ENCODE data around the gene TCF12.

TCF12 gene

GRCh38 chr15:57282686-57283085 is 364.2 kb downstream of the TCF12 start:
- Mint-ChIP-seq H3K27me3 (no peaks in the 10 kb centered on the region), H3K4me1 (peaks cover 85% of the 10 kb centered on the region), H3K27ac (peak overlapping the region; percentile 92), H3K4me3 (peak overlapping the region; percentile 69), H3K36me3 (peaks cover 7% of the 10 kb centered on the region), H3K9me3 (no peaks in the 10 kb centered on the region)
- no peak for ATAC-seq

- H3K9me3 Mint-ChIP-seq, result no peaks in the 10 kb centered on the region
- no peaks in the 10 kb centered on the region for H3K27me3 Mint-ChIP-seq
- H3K4me3 Mint-ChIP-seq, result peak overlapping the region; percentile 13
- H3K27ac Mint-ChIP-seq, result peak overlapping the region; percentile 92
- H3K4me1 Mint-ChIP-seq, result peaks cover 74% of the 10 kb centered on the region
- peaks cover 2% of the 10 kb centered on the region for H3K36me3 Mint-ChIP-seq
- peak; percentile 50 for ATAC-seq
These were observed 365.5 kb downstream of the TCF12 start for GRCh38 chr15:57283774-57284503.

GRCh38 chr15:57284535-57284934 is 366.1 kb downstream of the TCF12 start:
- Mint-ChIP-seq H3K36me3 (peaks cover 5% of the 10 kb centered on the region), H3K27ac (peak overlapping the region; percentile 92), H3K4me1 (peaks cover 74% of the 10 kb centered on the region), H3K27me3 (no peaks in the 10 kb centered on the region), H3K9me3 (no peaks in the 10 kb centered on the region), H3K4me3 (peak overlapping the region; percentile 13)
- ATAC-seq, result peak; percentile 85

DNA sequence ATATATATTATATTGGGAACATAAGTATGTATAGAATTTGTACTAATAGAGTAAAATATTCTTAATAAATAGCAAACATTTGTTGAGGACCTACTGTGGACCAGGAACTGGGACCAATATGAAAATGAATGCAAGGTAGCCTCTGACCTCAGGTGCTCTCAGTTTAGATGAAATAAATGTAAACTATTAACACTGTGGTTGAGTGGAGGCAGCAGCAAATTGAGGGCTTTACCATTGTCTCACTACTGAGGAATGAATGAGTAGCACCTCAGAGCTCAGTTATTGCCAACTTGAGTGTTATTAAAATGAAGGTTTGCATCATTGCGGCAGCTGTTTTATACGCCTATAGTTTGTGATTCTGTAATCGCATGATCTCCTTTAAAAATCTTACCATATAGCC is 366.9 kb downstream of the TCF12 start:
- Mint-ChIP-seq H3K27ac (peak overlapping the region; percentile 85), H3K9me3 (no peaks in the 10 kb centered on the region), H3K4me3 (peak overlapping the region; percentile 17), H3K36me3 (peaks cover 12% of the 10 kb centered on the region), H3K4me1 (peaks cover 77% of the 10 kb centered on the region), H3K27me3 (no peaks in the 10 kb centered on the region)
- no peak for ATAC-seq

- Mint-ChIP-seq H3K27me3 (no peaks in the 10 kb centered on the region), H3K4me3 (peak overlapping the region; percentile 14), H3K27ac (peak overlapping the region; percentile 85), H3K9me3 (no peaks in the 10 kb centered on the region), H3K36me3 (peaks cover 24% of the 10 kb centered on the region), H3K4me1 (peaks cover 78% of the 10 kb centered on the region)
- ATAC-seq, result peak; percentile 68
These were observed 368.1 kb downstream of the TCF12 start for GRCh38 chr15:57286446-57287122.

- peaks cover 74% of the 10 kb centered on the region for H3K4me1 Mint-ChIP-seq
- H3K9me3 Mint-ChIP-seq, result no peaks in the 10 kb centered on the region
- ATAC-seq, result no peak
- peak overlapping the region; percentile 85 for H3K27ac Mint-ChIP-seq
- peak overlapping the region; percentile 14 for H3K4me3 Mint-ChIP-seq
- H3K27me3 Mint-ChIP-seq, result no peaks in the 10 kb centered on the region
- H3K36me3 Mint-ChIP-seq, result peaks cover 29% of the 10 kb centered on the region
These were observed 368.7 kb downstream of the TCF12 start for GRCh38 chr15:57287123-57287521.

GRCh38 chr15:57288926-57289580 is 370.6 kb downstream of the TCF12 start:
- Mint-ChIP-seq H3K4me1 (peaks cover 54% of the 10 kb centered on the region), H3K9me3 (no peaks in the 10 kb centered on the region), H3K4me3 (no peak overlapping the region), H3K36me3 (peaks cover 34% of the 10 kb centered on the region), H3K27ac (peak overlapping the region; percentile 85), H3K27me3 (no peaks in the 10 kb centered on the region)
- ATAC-seq, result no peak

DNA sequence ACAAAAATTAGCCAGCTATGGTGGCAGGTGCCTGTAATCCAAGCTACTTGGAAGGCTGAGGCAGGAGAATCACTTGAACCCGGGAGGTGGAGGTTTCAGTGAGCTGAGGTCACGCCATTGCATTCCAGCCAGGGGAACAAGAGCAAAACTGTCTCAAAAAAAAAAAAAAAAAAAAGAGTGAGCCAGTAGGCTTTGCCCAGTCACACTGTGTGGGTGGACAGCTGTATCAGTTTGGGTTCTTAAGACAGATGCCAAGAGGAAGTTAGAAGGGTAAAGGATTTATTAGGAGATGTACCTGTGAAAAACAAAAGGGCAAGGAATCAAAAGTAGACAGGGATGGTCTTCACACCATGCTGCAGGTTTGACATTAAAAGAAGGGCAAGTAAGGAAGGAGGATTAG is 371.7 kb downstream of the TCF12 start:
- ATAC-seq, result no peak
- Mint-ChIP-seq H3K4me3 (no peak overlapping the region), H3K9me3 (no peaks in the 10 kb centered on the region), H3K27me3 (no peaks in the 10 kb centered on the region), H3K36me3 (peaks cover 34% of the 10 kb centered on the region), H3K4me1 (peaks cover 45% of the 10 kb centered on the region), H3K27ac (peak overlapping the region; percentile 77)

DNA sequence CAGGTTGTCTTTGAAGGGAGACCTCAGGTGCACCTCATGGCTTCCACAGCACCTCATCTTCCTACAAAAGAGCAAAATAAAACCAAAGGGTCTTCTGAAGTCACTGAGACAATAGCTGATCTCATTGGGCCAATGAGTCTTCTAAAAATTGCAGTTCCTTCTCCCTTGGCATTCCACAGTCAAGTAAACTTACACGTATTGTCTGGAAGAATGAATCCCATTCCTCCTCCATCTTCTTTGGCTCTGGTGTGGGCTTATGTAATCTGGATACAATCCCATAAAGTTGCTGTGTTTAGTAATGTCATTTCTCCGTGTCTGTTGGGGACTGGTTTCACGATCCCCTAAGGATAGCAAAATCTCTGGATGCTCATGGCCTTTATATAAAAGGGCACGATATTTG is 372.4 kb downstream of the TCF12 start:
- H3K4me1 Mint-ChIP-seq, result peaks cover 40% of the 10 kb centered on the region
- no peak overlapping the region for H3K4me3 Mint-ChIP-seq
- H3K36me3 Mint-ChIP-seq, result peaks cover 34% of the 10 kb centered on the region
- no peaks in the 10 kb centered on the region for H3K9me3 Mint-ChIP-seq
- no peak for ATAC-seq
- no peaks in the 10 kb centered on the region for H3K27me3 Mint-ChIP-seq
- H3K27ac Mint-ChIP-seq, result peak overlapping the region; percentile 77

DNA sequence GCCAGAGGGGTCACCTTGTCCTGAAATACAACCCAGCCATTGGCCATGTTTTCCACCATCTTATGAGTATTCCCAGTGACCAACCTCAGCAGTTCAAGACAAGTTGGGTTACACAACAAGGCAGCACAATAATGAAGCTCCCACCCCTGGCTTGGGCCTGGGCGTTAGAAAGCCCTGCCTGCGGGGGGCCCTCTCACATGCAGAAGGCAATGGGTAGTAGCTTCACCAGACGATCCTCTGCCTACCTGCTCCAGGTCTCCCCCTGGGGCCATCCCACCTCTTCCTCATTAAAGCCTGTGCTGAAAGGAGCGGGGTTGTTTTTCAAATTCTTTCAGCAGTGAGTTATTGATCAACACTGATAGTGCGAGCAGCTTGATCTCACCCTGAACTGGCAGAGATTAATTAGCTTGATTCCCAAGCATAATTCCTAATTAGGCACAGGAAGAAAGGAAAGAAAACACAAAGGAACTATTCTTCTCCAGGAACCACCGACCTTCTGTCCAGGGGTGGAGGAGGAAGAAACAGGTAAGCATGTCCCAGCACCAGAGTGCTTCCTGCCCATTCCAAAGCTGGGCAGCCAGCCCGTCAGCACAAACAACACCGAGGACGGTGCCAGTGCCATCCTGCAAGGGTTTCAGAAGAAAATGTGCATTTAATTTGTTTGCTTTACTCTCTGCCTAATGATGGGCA is 378.2 kb downstream of the TCF12 start:
- Mint-ChIP-seq H3K27me3 (no peaks in the 10 kb centered on the region), H3K27ac (peak overlapping the region; percentile 83), H3K4me1 (peaks cover 39% of the 10 kb centered on the region), H3K9me3 (no peaks in the 10 kb centered on the region), H3K4me3 (no peak overlapping the region), H3K36me3 (peaks cover 10% of the 10 kb centered on the region)
- no peak for ATAC-seq

GRCh38 chr15:57297163-57297593 is 378.7 kb downstream of the TCF12 start:
- no peaks in the 10 kb centered on the region for H3K9me3 Mint-ChIP-seq
- peaks cover 41% of the 10 kb centered on the region for H3K4me1 Mint-ChIP-seq
- peaks cover 4% of the 10 kb centered on the region for H3K36me3 Mint-ChIP-seq
- peak overlapping the region; percentile 83 for H3K27ac Mint-ChIP-seq
- H3K4me3 Mint-ChIP-seq, result no peak overlapping the region
- ATAC-seq, result no peak
- no peaks in the 10 kb centered on the region for H3K27me3 Mint-ChIP-seq

- Mint-ChIP-seq H3K36me3 (peaks cover 2% of the 10 kb centered on the region), H3K27ac (peak overlapping the region; percentile 83), H3K9me3 (no peaks in the 10 kb centered on the region), H3K27me3 (no peaks in the 10 kb centered on the region), H3K4me1 (peaks cover 45% of the 10 kb centered on the region), H3K4me3 (no peak overlapping the region)
- no peak for ATAC-seq
These were observed 379.2 kb downstream of the TCF12 start for GRCh38 chr15:57297630-57298029.

DNA sequence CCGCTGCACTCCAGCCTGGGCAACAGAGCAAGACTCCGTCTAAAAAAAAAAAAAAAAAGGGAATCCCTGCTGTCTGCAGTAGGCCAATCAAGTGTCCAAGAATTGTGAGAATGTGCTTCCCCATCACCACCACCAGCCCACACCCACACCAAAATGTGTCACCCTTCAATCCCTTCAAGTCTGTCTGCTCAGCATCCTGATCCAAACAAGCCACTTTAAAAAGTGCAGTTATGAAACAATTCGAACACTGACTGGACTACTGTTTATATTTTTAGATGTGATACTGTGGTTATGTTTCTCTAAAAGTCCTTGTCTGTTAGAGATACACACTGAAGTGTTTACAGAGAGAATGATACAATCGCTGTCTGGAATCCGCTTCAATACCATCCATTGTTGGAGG is 379.8 kb downstream of the TCF12 start:
- ATAC-seq, result no peak
- H3K27me3 Mint-ChIP-seq, result no peaks in the 10 kb centered on the region
- H3K4me3 Mint-ChIP-seq, result no peak overlapping the region
- no peaks in the 10 kb centered on the region for H3K9me3 Mint-ChIP-seq
- peak overlapping the region; percentile 83 for H3K27ac Mint-ChIP-seq
- H3K4me1 Mint-ChIP-seq, result peaks cover 51% of the 10 kb centered on the region
- H3K36me3 Mint-ChIP-seq, result peaks cover 7% of the 10 kb centered on the region

DNA sequence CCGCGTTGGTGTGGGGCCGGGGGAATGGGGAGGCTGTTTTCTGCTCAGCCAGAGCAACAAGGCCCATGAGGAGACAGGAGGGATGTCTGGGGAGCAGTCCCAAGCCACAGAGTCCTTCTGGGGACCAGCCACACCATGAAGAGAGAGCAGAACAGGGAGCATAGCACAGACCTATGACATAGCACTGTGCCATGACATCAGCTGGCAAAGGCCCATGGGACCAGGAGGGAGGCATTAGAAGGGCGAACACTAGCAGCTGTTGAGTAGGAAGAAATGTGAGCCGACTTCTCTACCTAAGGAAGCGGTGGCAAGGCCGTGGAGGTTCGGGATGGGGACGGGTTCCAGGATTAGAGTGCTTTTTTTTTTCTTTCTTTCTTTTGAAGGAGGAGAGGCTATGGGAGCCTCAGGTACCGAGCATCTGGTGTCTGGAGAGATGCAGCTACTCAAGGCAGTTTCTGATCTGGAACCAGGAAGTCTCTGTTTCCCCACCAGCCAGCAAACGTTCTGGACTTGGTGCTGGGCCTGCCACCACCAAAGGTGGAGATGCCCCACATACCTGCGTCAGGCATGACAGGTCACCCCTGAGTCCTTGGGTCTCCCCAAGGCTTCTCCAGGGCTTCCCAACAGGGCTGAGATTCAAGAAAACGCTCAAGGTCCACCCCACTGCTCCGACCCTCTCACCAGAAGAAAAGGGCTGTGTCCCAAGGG is 380.6 kb downstream of the TCF12 start:
- Mint-ChIP-seq H3K4me1 (peaks cover 59% of the 10 kb centered on the region), H3K27ac (peak overlapping the region; percentile 83), H3K4me3 (peak overlapping the region; percentile 92), H3K9me3 (no peaks in the 10 kb centered on the region), H3K36me3 (peaks cover 15% of the 10 kb centered on the region), H3K27me3 (no peaks in the 10 kb centered on the region)
- ATAC-seq, result no peak

Data from stimulated activated memory B cell treated with anti-CD40 and anti-IgM and Interleukin-4, amounts not matched to agents 10 μg/mL and 1 μg/mL and 100 μg/mL, for 72 hours (primary cell).